Measurements from ENCODE around the gene STIMATE. TPM values are rescaled to one million over a fixed set of nuclear protein-coding genes. Genes with fewer than 3 reads are reported as not detected.

STIMATE gene
- polyA plus RNA-seq (2012; ENCODE audit: insufficient read length, low read depth): 12.4 TPM

- TF ChIP-seq POLR2AphosphoS5 (IDR thresholded peaks at IDR 0.05; ENCODE audit: low read depth, low read length) (peak; percentile 32; the same call in 1 of the 2 replicates), FOXP2 (optimal IDR thresholded peaks at IDR 0.05; ENCODE audit: borderline replicate concordance, extremely low read depth, extremely low read length, insufficient read depth) (no peak), SIN3A (IDR thresholded peaks at IDR 0.05; ENCODE audit: borderline replicate concordance, insufficient read depth, low read length) (no peak)
These were observed at the start of gene STIMATE for GRCh38 chr3:52897130-52898122. STIMATE (minus strand) TSS chr3:52897548; CDS start chr3:52897450, 98 bp downstream.

- no peak for TF ChIP-seq TAF1 (IDR thresholded peaks at IDR 0.05; ENCODE audit: borderline replicate concordance, insufficient read depth, low read length)
These were observed 42.3 kb upstream of the STIMATE start for GRCh38 chr3:52939600-52939999.

DNA sequence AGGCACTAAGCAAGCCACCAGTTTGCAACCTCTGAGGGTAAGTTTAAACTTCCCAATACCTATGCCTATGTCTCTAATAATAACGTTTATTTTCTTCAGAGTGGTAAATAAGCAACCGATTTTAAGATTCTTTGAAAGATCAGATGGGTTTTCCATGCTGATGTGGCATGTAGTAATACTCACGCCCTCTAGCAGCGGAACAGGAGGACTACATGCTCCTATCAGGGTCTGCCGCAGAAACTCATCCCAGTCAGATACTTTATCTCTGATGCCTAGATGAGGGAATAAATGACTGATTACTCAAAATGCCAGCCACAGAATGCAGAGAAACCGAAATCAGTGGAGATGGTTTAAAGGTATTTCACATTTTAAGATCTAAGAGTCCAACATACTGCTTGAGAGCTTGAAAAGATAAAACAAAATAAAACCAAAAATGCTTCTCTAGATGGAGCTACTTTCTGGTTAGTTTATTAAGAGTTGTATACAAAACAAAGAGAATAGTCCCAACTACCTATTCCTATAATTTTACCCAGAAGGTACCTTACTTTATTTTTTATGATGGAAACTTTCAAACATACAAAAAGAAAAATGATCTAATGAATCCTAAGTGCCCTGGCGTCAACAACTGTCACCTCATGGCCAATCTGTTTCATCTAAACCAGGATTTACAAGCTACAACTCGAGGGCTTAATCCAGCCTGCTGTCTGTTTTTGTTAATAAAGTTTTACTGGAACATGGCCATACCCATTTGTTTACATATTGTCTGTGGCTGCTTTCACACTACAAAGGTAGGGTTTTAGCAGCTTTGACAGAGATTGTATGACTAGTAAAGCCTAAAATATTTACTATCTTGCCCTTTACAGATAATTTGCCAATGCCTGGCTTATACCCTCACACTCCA, 37.5 kb upstream of the STIMATE start:
- TF ChIP-seq SIN3A (IDR thresholded peaks at IDR 0.05; ENCODE audit: borderline replicate concordance, insufficient read depth, low read length) (no peak), TAF1 (IDR thresholded peaks at IDR 0.05; ENCODE audit: borderline replicate concordance, insufficient read depth, low read length) (no peak), REST (IDR thresholded peaks at IDR 0.05; ENCODE audit: insufficient read depth in 1 of 2, low read depth in 2 of 2, low read length in 2 of 2) (no peak), FOXP2 (optimal IDR thresholded peaks at IDR 0.05; ENCODE audit: borderline replicate concordance, extremely low read depth, extremely low read length, insufficient read depth) (no peak), POLR2AphosphoS5 (IDR thresholded peaks at IDR 0.05; ENCODE audit: low read depth, low read length) (no peak)

DNA sequence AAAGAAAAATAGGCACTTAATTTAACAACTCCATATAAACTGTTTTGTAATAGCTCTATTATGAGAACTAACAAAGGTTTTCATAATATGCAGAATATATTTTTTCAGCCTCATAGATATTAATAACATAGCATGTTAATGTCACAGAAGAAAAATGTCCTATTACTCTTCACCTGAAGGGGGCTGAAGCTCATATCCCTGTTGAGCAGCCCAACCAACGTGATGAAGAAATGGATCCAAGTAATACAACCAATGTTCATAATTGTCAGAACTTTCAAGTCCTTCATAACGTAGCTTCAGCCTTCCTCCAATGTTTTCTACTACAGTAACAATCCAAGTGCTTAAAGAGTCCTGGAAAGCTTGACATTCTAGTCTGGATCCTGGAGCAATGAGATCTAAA, 34.5 kb upstream of the STIMATE start:
- TF ChIP-seq TAF1 (IDR thresholded peaks at IDR 0.05; ENCODE audit: borderline replicate concordance, insufficient read depth, low read length): no peak
- no peak for TF ChIP-seq SIN3A (IDR thresholded peaks at IDR 0.05; ENCODE audit: borderline replicate concordance, insufficient read depth, low read length)
- TF ChIP-seq REST (IDR thresholded peaks at IDR 0.05; ENCODE audit: insufficient read depth in 1 of 2, low read depth in 2 of 2, low read length in 2 of 2): no peak
- TF ChIP-seq FOXP2 (optimal IDR thresholded peaks at IDR 0.05; ENCODE audit: borderline replicate concordance, extremely low read depth, extremely low read length, insufficient read depth): no peak
- TF ChIP-seq POLR2AphosphoS5 (IDR thresholded peaks at IDR 0.05; ENCODE audit: low read depth, low read length): no peak

- TF ChIP-seq SIN3A (IDR thresholded peaks at IDR 0.05; ENCODE audit: borderline replicate concordance, insufficient read depth, low read length) (no peak), TAF1 (IDR thresholded peaks at IDR 0.05; ENCODE audit: borderline replicate concordance, insufficient read depth, low read length) (no peak), FOXP2 (optimal IDR thresholded peaks at IDR 0.05; ENCODE audit: borderline replicate concordance, extremely low read depth, extremely low read length, insufficient read depth) (no peak), REST (IDR thresholded peaks at IDR 0.05; ENCODE audit: insufficient read depth in 1 of 2, low read depth in 2 of 2, low read length in 2 of 2) (no peak)
These were observed 34.0 kb upstream of the STIMATE start for GRCh38 chr3:52931328-52931727.
